ENCODE results near the gene TOR2A. TPM values are rescaled to one million over a fixed set of nuclear protein-coding genes. Genes with fewer than 3 reads are reported as not detected.

Gene TOR2A
- total RNA-seq, 1 experiment from 2014 or later = 14.4 TPM

GRCh38 chr9:127734747-127735529 is at the start of gene TOR2A (continued):
- TF ChIP-seq, protein P1, sequence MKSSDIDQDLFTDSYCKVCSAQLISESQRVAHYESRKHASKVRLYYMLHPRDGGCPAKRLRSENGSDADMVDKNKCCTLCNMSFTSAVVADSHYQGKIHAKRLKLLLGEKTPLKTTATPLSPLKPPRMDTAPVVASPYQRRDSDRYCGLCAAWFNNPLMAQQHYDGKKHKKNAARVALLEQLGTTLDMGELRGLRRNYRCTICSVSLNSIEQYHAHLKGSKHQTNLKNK (CRISPR knock-in tag; IDR thresholded peaks at IDR 0.05) = no peak
- peak; percentile 50; the same call in 1 of the 2 replicates for TF ChIP-seq NFE2L1 (CRISPR knock-in tag; IDR thresholded peaks at IDR 0.05)
- TF ChIP-seq, protein P2, sequence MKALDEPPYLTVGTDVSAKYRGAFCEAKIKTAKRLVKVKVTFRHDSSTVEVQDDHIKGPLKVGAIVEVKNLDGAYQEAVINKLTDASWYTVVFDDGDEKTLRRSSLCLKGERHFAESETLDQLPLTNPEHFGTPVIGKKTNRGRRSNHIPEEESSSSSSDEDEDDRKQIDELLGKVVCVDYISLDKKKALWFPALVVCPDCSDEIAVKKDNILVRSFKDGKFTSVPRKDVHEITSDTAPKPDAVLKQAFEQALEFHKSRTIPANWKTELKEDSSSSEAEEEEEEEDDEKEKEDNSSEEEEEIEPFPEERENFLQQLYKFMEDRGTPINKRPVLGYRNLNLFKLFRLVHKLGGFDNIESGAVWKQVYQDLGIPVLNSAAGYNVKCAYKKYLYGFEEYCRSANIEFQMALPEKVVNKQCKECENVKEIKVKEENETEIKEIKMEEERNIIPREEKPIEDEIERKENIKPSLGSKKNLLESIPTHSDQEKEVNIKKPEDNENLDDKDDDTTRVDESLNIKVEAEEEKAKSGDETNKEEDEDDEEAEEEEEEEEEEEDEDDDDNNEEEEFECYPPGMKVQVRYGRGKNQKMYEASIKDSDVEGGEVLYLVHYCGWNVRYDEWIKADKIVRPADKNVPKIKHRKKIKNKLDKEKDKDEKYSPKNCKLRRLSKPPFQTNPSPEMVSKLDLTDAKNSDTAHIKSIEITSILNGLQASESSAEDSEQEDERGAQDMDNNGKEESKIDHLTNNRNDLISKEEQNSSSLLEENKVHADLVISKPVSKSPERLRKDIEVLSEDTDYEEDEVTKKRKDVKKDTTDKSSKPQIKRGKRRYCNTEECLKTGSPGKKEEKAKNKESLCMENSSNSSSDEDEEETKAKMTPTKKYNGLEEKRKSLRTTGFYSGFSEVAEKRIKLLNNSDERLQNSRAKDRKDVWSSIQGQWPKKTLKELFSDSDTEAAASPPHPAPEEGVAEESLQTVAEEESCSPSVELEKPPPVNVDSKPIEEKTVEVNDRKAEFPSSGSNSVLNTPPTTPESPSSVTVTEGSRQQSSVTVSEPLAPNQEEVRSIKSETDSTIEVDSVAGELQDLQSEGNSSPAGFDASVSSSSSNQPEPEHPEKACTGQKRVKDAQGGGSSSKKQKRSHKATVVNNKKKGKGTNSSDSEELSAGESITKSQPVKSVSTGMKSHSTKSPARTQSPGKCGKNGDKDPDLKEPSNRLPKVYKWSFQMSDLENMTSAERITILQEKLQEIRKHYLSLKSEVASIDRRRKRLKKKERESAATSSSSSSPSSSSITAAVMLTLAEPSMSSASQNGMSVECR (CRISPR knock-in tag; IDR thresholded peaks at IDR 0.05; ENCODE audit: borderline replicate concordance) = peak; percentile 90; the same call in 1 of the 2 replicates
- no peak for TF ChIP-seq PRRX2 (CRISPR knock-in tag; IDR thresholded peaks at IDR 0.05)
- peak; percentile 35; the same call in 1 of the 2 replicates for TF ChIP-seq TEAD1 (CRISPR knock-in tag; IDR thresholded peaks at IDR 0.05)
- TF ChIP-seq NFYB (CRISPR knock-in tag; conservative IDR thresholded peaks at IDR 0.05; ENCODE audit: low read depth) = peak; percentile 45; the same call in 1 of the 2 replicates
- TF ChIP-seq, protein P3, sequence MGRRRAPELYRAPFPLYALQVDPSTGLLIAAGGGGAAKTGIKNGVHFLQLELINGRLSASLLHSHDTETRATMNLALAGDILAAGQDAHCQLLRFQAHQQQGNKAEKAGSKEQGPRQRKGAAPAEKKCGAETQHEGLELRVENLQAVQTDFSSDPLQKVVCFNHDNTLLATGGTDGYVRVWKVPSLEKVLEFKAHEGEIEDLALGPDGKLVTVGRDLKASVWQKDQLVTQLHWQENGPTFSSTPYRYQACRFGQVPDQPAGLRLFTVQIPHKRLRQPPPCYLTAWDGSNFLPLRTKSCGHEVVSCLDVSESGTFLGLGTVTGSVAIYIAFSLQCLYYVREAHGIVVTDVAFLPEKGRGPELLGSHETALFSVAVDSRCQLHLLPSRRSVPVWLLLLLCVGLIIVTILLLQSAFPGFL (CRISPR knock-in tag; IDR thresholded peaks at IDR 0.05; ENCODE audit: borderline replicate concordance) = no peak
- TF ChIP-seq, protein P4, sequence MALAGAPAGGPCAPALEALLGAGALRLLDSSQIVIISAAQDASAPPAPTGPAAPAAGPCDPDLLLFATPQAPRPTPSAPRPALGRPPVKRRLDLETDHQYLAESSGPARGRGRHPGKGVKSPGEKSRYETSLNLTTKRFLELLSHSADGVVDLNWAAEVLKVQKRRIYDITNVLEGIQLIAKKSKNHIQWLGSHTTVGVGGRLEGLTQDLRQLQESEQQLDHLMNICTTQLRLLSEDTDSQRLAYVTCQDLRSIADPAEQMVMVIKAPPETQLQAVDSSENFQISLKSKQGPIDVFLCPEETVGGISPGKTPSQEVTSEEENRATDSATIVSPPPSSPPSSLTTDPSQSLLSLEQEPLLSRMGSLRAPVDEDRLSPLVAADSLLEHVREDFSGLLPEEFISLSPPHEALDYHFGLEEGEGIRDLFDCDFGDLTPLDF (CRISPR knock-in tag; IDR thresholded peaks at IDR 0.05) = no peak
- TF ChIP-seq GABPB1 (CRISPR knock-in tag; IDR thresholded peaks at IDR 0.05) = peak; percentile 74
- TF ChIP-seq, protein P5, sequence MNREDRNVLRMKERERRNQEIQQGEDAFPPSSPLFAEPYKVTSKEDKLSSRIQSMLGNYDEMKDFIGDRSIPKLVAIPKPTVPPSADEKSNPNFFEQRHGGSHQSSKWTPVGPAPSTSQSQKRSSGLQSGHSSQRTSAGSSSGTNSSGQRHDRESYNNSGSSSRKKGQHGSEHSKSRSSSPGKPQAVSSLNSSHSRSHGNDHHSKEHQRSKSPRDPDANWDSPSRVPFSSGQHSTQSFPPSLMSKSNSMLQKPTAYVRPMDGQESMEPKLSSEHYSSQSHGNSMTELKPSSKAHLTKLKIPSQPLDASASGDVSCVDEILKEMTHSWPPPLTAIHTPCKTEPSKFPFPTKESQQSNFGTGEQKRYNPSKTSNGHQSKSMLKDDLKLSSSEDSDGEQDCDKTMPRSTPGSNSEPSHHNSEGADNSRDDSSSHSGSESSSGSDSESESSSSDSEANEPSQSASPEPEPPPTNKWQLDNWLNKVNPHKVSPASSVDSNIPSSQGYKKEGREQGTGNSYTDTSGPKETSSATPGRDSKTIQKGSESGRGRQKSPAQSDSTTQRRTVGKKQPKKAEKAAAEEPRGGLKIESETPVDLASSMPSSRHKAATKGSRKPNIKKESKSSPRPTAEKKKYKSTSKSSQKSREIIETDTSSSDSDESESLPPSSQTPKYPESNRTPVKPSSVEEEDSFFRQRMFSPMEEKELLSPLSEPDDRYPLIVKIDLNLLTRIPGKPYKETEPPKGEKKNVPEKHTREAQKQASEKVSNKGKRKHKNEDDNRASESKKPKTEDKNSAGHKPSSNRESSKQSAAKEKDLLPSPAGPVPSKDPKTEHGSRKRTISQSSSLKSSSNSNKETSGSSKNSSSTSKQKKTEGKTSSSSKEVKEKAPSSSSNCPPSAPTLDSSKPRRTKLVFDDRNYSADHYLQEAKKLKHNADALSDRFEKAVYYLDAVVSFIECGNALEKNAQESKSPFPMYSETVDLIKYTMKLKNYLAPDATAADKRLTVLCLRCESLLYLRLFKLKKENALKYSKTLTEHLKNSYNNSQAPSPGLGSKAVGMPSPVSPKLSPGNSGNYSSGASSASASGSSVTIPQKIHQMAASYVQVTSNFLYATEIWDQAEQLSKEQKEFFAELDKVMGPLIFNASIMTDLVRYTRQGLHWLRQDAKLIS (CRISPR knock-in tag; IDR thresholded peaks at IDR 0.05; ENCODE audit: borderline replicate concordance) = no peak
- TF ChIP-seq NR3C1 (CRISPR knock-in tag; conservative IDR thresholded peaks at IDR 0.05; ENCODE audit: low read depth) = no peak
- no peak for TF ChIP-seq ZBTB21 (CRISPR knock-in tag; IDR thresholded peaks at IDR 0.05; ENCODE audit: borderline replicate concordance)
- TF ChIP-seq ZNF317 (CRISPR knock-in tag; IDR thresholded peaks at IDR 0.05; ENCODE audit: borderline replicate concordance, low read depth) = no peak
- TF ChIP-seq, protein P6, sequence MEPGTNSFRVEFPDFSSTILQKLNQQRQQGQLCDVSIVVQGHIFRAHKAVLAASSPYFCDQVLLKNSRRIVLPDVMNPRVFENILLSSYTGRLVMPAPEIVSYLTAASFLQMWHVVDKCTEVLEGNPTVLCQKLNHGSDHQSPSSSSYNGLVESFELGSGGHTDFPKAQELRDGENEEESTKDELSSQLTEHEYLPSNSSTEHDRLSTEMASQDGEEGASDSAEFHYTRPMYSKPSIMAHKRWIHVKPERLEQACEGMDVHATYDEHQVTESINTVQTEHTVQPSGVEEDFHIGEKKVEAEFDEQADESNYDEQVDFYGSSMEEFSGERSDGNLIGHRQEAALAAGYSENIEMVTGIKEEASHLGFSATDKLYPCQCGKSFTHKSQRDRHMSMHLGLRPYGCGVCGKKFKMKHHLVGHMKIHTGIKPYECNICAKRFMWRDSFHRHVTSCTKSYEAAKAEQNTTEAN (CRISPR knock-in tag; IDR thresholded peaks at IDR 0.05) = no peak
- TF ChIP-seq ZNF425 (CRISPR knock-in tag; conservative IDR thresholded peaks at IDR 0.05) = no peak
- no peak for TF ChIP-seq MLX (CRISPR knock-in tag; IDR thresholded peaks at IDR 0.05)
- peak; percentile 71; the same call in 1 of the 2 replicates for TF ChIP-seq ZNF232 (CRISPR knock-in tag; IDR thresholded peaks at IDR 0.05)
- TF ChIP-seq STAT6 (CRISPR knock-in tag; conservative IDR thresholded peaks at IDR 0.05; ENCODE audit: low read depth) = no peak
- TF ChIP-seq ZNF263 (CRISPR knock-in tag; IDR thresholded peaks at IDR 0.05; ENCODE audit: low read depth) = no peak
